GM18909 (cell line): ENCODE results near the gene SSBP3.
"Not testable (repeated sequence)": the region's sequence is repeated elsewhere in the genome, so short reads cannot be mapped to it uniquely, and the experiment has no call there.

Source experiments
- ATAC-seq: cut with Tn5 transposase; IDR thresholded peaks from one replicate; pipeline ENCODE4 v1.9.1; 2021; ENCODE audit warnings: mild to moderate bottlenecking; ENCODE audit not compliant: unreplicated experiment, poor library complexity

Gene SSBP3

GRCh38 chr1:54356680-54357147, 49.5 kb downstream of the SSBP3 start:
- no peak for ATAC-seq

DNA sequence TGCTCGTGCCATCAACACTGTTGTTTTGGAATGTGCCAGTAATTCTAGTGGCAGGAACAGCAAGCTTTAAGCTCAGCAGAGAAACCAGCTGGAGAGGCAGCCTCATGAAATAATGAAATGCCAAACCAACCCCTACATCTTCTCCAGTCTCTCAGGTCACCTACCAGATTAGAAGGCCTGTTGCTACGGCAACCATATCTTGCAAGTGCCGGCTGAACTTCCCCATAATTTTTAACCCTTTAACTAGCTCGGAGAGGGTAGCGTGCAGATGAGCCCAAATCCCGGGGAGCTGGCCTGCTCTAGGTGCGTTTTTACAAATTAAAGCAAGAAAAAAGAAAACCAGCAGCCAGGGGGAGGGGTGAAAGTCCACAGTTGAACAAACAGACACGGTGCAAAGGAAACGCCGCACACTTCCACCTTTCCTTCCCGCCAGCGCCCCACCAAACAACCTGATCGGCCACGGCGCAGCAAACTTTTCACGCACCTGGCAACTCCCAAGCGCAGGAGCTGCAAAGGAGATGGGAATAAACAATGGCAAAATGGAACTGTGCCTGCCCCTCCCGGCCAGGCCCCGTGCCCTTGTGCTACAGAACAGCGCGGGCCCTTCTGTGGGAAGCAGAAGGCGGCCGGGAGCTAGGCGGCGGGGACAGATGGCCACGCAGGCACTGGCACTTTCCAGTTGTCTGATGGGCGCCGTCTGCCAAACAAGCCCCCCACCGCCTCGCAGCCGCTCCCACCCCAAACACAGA, 50.1 kb downstream of the SSBP3 start:
- no peak for ATAC-seq

GRCh38 chr1:54354899-54355298, 51.3 kb downstream of the SSBP3 start:
- ATAC-seq = no peak

DNA sequence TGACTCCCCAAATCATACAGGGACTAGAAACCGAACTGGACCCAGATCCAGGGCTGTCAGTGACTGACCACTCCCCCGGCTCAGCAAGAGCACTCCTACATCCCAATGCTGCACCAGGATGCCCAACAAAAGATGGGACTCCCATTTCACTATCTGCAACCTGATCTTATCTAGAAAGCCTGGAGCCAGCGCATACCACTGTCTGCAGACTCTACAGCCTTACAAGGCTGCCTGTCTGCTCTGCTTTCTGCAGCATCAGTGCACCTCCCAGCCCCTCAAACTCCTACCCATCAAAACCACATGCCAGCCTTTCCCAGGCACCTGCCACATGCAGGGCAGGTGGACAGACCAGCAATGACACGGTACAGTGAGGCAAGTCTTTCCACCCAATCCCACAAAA, 52.2 kb downstream of the SSBP3 start:
- no peak for ATAC-seq

DNA sequence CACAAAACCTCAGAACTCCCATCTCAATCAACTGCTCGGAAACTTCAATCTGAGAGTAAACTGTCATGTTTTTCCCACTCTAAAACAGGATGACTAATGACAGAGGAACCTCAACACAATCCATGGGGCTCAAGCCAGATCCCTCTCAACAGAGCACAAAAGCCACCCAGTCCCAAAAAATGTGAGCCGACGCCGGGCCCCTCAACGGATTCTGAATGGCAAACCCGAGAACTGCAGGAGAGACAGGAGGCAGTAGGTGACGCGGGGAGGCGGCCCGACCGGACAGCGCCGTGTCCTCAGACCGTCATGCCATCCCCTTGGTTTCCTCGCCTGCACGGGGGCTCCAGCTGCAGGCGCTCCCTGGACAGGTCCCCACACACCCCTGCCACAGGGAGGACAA, 53.4 kb downstream of the SSBP3 start:
- no peak for ATAC-seq

- no peak for ATAC-seq
Measured at GRCh38 chr1:54350360-54350759, 55.8 kb downstream of the SSBP3 start.

DNA sequence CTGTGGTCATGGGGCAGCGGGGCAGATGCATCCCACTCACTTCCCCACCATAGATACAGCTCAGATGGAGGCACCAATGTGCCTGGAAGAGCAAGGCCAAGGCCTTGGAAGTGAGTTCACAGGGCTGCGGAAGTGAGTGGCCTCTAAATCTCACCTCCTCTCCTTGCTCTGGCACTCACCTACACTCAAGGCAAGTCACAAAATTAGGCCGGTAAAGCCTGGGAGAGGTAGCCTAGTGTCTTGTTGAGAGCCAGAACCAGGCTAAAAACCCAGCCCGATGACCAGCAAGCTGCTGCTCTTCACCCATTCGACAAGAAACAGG, 57.5 kb downstream of the SSBP3 start:
- ATAC-seq = no peak

DNA sequence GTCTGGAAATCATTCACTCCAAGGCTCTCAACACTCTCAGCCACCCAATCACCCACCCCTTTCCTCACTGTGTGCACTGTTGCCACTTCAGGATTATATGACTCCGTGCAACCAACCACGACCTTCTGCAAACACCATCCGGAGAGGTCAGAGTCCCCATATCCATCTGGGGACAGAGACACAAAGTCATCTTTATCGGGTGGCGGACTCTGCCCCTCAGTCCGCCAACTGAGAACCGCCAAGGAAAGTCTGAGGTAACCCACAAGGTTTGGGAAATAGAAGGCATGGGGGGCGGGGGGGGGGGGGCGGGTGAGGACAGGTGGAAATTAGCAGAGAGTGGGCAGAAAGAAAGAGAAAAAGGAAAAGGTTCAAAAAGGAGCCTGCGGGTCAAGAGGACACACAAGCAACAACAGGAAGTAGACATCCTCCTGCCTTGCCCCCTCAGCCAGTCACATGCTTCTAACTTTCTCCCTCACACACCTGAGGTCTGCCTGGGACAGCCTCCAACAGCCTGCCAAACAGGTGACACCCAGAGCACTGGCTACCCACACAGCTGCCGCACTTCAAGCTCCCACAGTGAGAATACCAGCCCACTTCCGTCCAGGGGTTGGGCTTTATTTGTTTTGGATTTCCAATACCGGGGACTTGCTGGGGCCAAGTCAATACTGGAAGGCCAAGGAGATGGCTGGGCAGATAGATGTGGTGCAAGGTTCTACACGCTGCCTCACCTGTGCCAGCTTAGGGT, 58.1 kb downstream of the SSBP3 start:
- ATAC-seq = no peak

DNA sequence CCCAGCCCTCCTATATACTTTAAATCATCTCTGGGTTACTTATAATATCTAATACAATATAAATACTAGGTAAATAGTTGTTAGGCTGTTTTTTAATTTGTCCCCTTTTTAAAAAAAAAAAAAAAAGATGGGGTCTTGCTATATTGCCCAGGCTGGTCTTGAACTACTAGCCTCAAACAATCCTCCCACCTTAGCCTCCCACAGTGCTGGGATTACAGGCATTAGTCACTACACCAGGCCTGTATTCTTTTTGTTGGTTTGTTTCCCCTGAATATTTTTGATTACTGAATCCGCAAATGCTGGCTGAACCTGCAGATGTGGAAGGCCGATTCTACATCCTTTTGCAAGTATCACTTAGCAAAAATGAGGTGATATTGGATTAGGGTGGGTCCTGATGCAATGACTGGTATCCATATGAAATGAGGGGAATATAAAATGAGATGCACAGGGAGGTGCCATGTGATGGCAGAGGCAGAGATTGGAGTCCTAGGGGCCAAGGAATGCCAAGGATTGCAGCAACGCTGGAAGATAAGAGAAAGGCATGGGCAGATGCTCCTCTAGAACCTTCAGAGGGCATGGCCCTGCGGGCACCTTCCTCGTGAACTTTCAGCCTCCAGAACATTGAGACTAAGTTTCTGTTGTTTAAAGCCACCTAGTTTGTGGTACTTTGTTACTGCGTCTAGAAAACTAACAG, 58.8 kb downstream of the SSBP3 start:
- ATAC-seq = no peak

GRCh38 chr1:54345548-54345947, 60.6 kb downstream of the SSBP3 start:
- ATAC-seq = not testable (repeated sequence)

GRCh38 chr1:54345116-54345515, 61.1 kb downstream of the SSBP3 start:
- no peak for ATAC-seq

DNA sequence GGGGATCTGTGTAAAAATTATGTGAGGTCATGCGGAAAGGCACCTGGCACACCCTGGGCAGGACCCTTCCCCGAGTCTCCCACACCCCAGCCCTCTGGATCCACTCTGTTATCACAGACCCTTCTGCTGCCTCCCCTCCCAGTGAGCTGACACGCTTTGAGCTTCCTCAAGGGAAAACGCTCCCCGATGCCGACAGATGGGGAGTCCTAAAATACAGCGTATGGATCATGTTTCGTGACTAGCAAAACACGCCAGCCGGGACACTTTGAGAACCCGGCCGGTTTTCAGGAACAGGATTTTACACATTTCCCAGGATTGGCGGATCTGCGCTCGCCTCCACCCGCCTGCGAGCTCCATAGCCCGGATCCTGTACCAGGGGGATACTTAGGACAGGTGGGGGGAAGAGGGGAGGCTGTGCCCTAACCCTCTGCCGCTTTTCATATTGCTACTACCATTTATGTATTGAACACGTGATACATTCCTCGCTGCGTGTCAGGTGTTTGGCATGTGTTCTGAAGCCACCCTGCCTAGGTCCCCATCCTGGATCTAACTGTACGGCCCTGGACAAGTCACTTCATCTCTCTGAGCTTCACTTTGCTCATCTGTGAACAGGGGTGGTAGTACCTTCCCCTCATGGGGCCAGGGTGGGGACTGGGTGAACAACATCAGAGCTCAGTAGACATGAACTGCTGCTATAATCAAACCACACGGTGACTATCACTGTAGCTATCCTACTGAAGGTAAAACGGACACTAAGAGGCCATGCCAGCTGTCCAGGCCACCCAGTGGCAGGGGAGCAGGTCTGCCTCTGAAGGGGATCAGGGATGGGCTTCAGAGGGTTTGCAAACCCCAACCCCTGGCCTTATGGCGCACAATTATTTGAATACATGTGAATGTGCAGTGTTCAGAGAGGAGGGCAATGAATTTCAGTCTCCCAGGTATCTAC, 63.2 kb downstream of the SSBP3 start:
- no peak for ATAC-seq

- ATAC-seq = no peak
Measured at GRCh38 chr1:54342288-54342687, 63.9 kb downstream of the SSBP3 start.

GRCh38 chr1:54341763-54342162, 64.4 kb downstream of the SSBP3 start:
- ATAC-seq = no peak

GRCh38 chr1:54340878-54341277, 65.3 kb downstream of the SSBP3 start:
- ATAC-seq = no peak

DNA sequence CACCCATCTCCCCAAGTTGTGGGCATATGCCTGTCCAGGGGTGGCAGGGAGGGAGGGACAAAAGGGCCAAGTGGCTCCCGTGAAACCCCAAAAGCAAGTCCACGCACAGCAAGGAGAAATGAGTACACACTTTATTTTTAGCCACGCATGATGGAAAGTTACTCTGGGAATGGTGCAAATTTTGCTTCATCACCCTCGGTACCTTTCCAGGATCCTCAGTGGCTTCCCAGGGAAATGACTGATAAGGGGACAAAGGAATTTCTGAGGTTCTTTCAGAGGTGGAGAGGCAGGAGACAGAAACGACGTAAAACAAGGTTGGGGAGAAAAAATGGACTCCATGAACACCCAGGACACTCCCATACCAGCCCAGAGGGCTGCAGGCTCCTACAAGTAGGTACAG, 65.8 kb downstream of the SSBP3 start:
- no peak for ATAC-seq

DNA sequence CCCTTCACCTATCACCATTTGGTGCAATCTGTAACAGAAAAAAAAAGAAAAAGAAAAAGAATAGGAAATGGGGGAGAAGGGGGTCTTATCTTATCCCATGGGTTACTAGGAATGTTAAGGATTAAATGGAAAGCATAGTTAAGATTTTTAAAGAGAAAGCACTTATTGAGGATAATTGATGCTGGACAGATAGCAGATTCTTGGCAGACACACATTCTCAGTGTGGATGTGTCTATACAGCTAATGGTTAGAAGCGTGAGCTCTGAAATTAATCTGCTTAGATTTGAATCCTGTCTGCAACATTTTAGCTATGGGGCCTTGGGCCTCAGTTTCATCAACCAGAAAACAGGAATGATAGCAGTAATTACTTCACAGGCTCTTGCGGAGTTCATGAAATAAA, 67.1 kb downstream of the SSBP3 start:
- ATAC-seq = no peak

DNA sequence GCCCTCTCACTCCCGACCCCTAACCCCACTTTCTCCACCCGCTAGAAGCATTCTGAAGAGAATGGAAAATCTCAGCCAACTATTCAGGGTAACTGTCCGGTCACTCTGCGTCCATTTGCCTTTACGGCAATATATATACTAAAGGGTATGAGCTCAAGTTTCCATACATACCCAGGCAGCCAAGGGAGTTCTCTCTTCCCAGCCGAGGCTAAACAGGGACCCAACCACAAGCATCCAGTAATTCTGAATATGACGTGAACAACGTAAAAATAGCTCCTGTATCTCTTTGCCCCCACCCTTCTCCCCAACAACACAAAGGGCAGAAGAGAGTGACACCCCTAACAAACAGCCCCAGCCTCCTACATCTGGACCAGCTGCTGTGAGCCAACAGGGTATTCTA, 67.7 kb downstream of the SSBP3 start:
- ATAC-seq = no peak

GRCh38 chr1:54337928-54338327, 68.3 kb downstream of the SSBP3 start:
- ATAC-seq = no peak

DNA sequence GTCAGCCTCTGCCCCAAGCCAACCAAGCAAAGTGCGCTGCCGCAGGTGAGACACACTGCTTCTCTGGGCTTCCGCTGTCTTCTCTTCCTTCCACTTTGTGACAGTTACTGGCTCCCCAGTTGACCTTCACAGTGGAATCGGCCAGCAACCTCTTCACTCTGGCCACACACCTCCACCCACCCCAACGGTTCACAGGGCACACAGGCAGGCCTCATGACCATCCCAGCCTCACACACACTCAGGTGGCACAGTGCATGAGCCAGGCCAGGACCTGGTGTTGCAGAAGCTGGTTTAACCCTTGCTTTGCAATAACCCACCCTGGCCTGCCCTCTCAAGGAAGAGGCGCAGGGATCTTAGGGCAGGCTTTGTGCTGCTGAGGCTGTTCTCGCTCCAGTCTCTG, 69.2 kb downstream of the SSBP3 start:
- ATAC-seq = no peak
